Measurements from ENCODE around the gene CD163. TPM values are rescaled to one million over a fixed set of nuclear protein-coding genes. Genes with fewer than 3 reads are reported as not detected.
A peak's percentile ranks its signal among the peaks of the same experiment; 100 is the strongest.
"Not testable (repeated sequence)": the region's sequence is repeated elsewhere in the genome, so short reads cannot be mapped to it uniquely, and the experiment has no call there.

CD163 gene
- polyA plus RNA-seq: 10.4 TPM
- long read RNA-seq, donor 1, full-length matches to known transcripts: 2 of 2 reads
- long read RNA-seq, donor 1, partial matches to known transcripts: 0 of 2 reads
- long read RNA-seq, donor 1, other reads (novel, unspliced or antisense): 0 of 2 reads
- long read RNA-seq, donor 2, partial matches to known transcripts: 0 of 1 reads
- long read RNA-seq, donor 2, other reads (novel, unspliced or antisense): 0 of 1 reads
- long read RNA-seq, donor 3: 0 reads
- long read RNA-seq, donor 4: 0 reads
- long read RNA-seq, donor 5, full-length matches to known transcripts: 5 of 5 reads
- long read RNA-seq, donor 5, partial matches to known transcripts: 0 of 5 reads
- long read RNA-seq, donor 5, other reads (novel, unspliced or antisense): 0 of 5 reads
- long read RNA-seq, donor 6, partial matches to known transcripts: 0 of 1 reads
- long read RNA-seq, donor 6, other reads (novel, unspliced or antisense): 0 of 1 reads
- long read RNA-seq, donor 7: 0 reads
- long read RNA-seq, donor 8: 0 reads
- long read RNA-seq, donor 9: 0 reads
- long read RNA-seq, donor 10, full-length matches to known transcripts: 3 of 3 reads
- long read RNA-seq, donor 10, partial matches to known transcripts: 0 of 3 reads
- long read RNA-seq, donor 10, other reads (novel, unspliced or antisense): 0 of 3 reads
- long read RNA-seq, donor 11: 0 reads

- 93% methylated on average over 2 of the region's 2 CpGs for WGBS (ENCODE audit: insufficient coverage, low lambda C conversion rate)
- no peak for DNase-seq
- H3K27ac ChIP-seq (ENCODE audit: low read length): no peak within 1 kb of the TSS
- H3K4me3 ChIP-seq (ENCODE audit: low read length): no peak within 1 kb of the TSS
- no peaks in the 10 kb centered on the region for H3K36me3 ChIP-seq (ENCODE audit: control insufficient read depth, insufficient read depth, low read length)
- no peaks in the 10 kb centered on the region for H3K27me3 ChIP-seq (ENCODE audit: control insufficient read depth, insufficient read depth, low read length)
- H3K9me3 ChIP-seq (ENCODE audit: control insufficient read depth, low read depth, low read length): no peaks in the 10 kb centered on the region
- no peaks in the 10 kb centered on the region for H3K4me1 ChIP-seq (ENCODE audit: control insufficient read depth, insufficient read depth, low read length)
Measured at GRCh38 chr12:7503686-7504415, at the start of gene CD163. Gene CD163, minus strand, starts transcription at chr12:7503777. Its CDS starts 87 bp downstream, at chr12:7503690.

- Histone ChIP-seq H3K27me3 (ENCODE audit: control insufficient read depth, insufficient read depth, low read length) (no peaks in the 10 kb centered on the region), H3K27ac (ENCODE audit: low read length) (no peak overlapping the region), H3K9me3 (ENCODE audit: control insufficient read depth, low read depth, low read length) (no peaks in the 10 kb centered on the region), H3K4me3 (ENCODE audit: low read length) (no peak overlapping the region), H3K36me3 (ENCODE audit: control insufficient read depth, insufficient read depth, low read length) (no peaks in the 10 kb centered on the region), H3K4me1 (ENCODE audit: control insufficient read depth, insufficient read depth, low read length) (no peaks in the 10 kb centered on the region)
- no peak for DNase-seq
Measured at GRCh38 chr12:7542813-7543212, 39.2 kb upstream of the CD163 start.

- Histone ChIP-seq H3K9me3 (ENCODE audit: control insufficient read depth, low read depth, low read length) (no peaks in the 10 kb centered on the region), H3K36me3 (ENCODE audit: control insufficient read depth, insufficient read depth, low read length) (no peaks in the 10 kb centered on the region), H3K27me3 (ENCODE audit: control insufficient read depth, insufficient read depth, low read length) (no peaks in the 10 kb centered on the region), H3K4me3 (ENCODE audit: low read length) (no peak overlapping the region), H3K4me1 (ENCODE audit: control insufficient read depth, insufficient read depth, low read length) (no peaks in the 10 kb centered on the region), H3K27ac (ENCODE audit: low read length) (no peak overlapping the region)
- WGBS (ENCODE audit: insufficient coverage, low lambda C conversion rate): no CpG with 5 or more reads among the region's 8 CpGs
- no peak for DNase-seq
Measured at GRCh38 chr12:7542046-7542445, 38.5 kb upstream of the CD163 start.

GRCh38 chr12:7514416-7514815 is 10.8 kb upstream of the CD163 start:
- Histone ChIP-seq H3K27ac (ENCODE audit: low read length) (no peak overlapping the region), H3K36me3 (ENCODE audit: control insufficient read depth, insufficient read depth, low read length) (no peaks in the 10 kb centered on the region), H3K4me3 (ENCODE audit: low read length) (no peak overlapping the region), H3K9me3 (ENCODE audit: control insufficient read depth, low read depth, low read length) (no peaks in the 10 kb centered on the region), H3K27me3 (ENCODE audit: control insufficient read depth, insufficient read depth, low read length) (no peaks in the 10 kb centered on the region), H3K4me1 (ENCODE audit: control insufficient read depth, insufficient read depth, low read length) (no peaks in the 10 kb centered on the region)
- 100% methylated on average over 3 of the region's 8 CpGs for WGBS (ENCODE audit: insufficient coverage, low lambda C conversion rate)
- DNase-seq: no peak

- WGBS (ENCODE audit: insufficient coverage, low lambda C conversion rate): no CpG with 5 or more reads among the region's 3 CpGs
- H3K27ac ChIP-seq (ENCODE audit: low read length): no peak overlapping the region
- H3K9me3 ChIP-seq (ENCODE audit: control insufficient read depth, low read depth, low read length): no peaks in the 10 kb centered on the region
- H3K4me3 ChIP-seq (ENCODE audit: low read length): no peak overlapping the region
- no peaks in the 10 kb centered on the region for H3K27me3 ChIP-seq (ENCODE audit: control insufficient read depth, insufficient read depth, low read length)
- peak; percentile 21 to 23 for DNase-seq
- H3K36me3 ChIP-seq (ENCODE audit: control insufficient read depth, insufficient read depth, low read length): no peaks in the 10 kb centered on the region
- H3K4me1 ChIP-seq (ENCODE audit: control insufficient read depth, insufficient read depth, low read length): no peaks in the 10 kb centered on the region
Measured at GRCh38 chr12:7512553-7512952, 9.0 kb upstream of the CD163 start.

- not testable (repeated sequence) for DNase-seq; H3K9me3 ChIP-seq (ENCODE audit: control insufficient read depth, low read depth, low read length); H3K4me1 ChIP-seq (ENCODE audit: control insufficient read depth, insufficient read depth, low read length); H3K27ac ChIP-seq (ENCODE audit: low read length); H3K4me3 ChIP-seq (ENCODE audit: low read length); H3K36me3 ChIP-seq (ENCODE audit: control insufficient read depth, insufficient read depth, low read length); H3K27me3 ChIP-seq (ENCODE audit: control insufficient read depth, insufficient read depth, low read length)
- WGBS (ENCODE audit: insufficient coverage, low lambda C conversion rate): no CpG with 5 or more reads among the region's 14 CpGs
Measured at GRCh38 chr12:7509793-7510470, 6.4 kb upstream of the CD163 start.

GRCh38 chr12:7502612-7503011 is 965 bp downstream of the CD163 start:
- no peaks in the 10 kb centered on the region for H3K36me3 ChIP-seq (ENCODE audit: control insufficient read depth, insufficient read depth, low read length)
- no peaks in the 10 kb centered on the region for H3K27me3 ChIP-seq (ENCODE audit: control insufficient read depth, insufficient read depth, low read length)
- H3K4me3 ChIP-seq (ENCODE audit: low read length): no peak overlapping the region
- H3K9me3 ChIP-seq (ENCODE audit: control insufficient read depth, low read depth, low read length): no peaks in the 10 kb centered on the region
- H3K27ac ChIP-seq (ENCODE audit: low read length): no peak overlapping the region
- no peak for DNase-seq
- WGBS (ENCODE audit: insufficient coverage, low lambda C conversion rate): 82% methylated on average over 2 of the region's 3 CpGs
- H3K4me1 ChIP-seq (ENCODE audit: control insufficient read depth, insufficient read depth, low read length): no peaks in the 10 kb centered on the region

- whole genome bisulfite sequencing (ENCODE audit: insufficient coverage, low lambda C conversion rate): no CpG with 5 or more reads among the region's 6 CpGs
- Histone ChIP-seq H3K4me3 (ENCODE audit: low read length) (no peak overlapping the region), H3K27me3 (ENCODE audit: control insufficient read depth, insufficient read depth, low read length) (no peaks in the 10 kb centered on the region), H3K27ac (ENCODE audit: low read length) (no peak overlapping the region), H3K36me3 (ENCODE audit: control insufficient read depth, insufficient read depth, low read length) (no peaks in the 10 kb centered on the region), H3K9me3 (ENCODE audit: control insufficient read depth, low read depth, low read length) (no peaks in the 10 kb centered on the region), H3K4me1 (ENCODE audit: control insufficient read depth, insufficient read depth, low read length) (no peaks in the 10 kb centered on the region)
- no peak for DNase-seq
Measured at GRCh38 chr12:7501031-7501588, 2.5 kb downstream of the CD163 start.

GRCh38 chr12:7499636-7500035 is 3.9 kb downstream of the CD163 start:
- WGBS (ENCODE audit: insufficient coverage, low lambda C conversion rate): 100% methylated on average over 1 of the region's 1 CpG
- DNase-seq: no peak
- H3K36me3 ChIP-seq (ENCODE audit: control insufficient read depth, insufficient read depth, low read length): no peaks in the 10 kb centered on the region
- no peak overlapping the region for H3K27ac ChIP-seq (ENCODE audit: low read length)
- no peak overlapping the region for H3K4me3 ChIP-seq (ENCODE audit: low read length)
- H3K9me3 ChIP-seq (ENCODE audit: control insufficient read depth, low read depth, low read length): no peaks in the 10 kb centered on the region
- H3K4me1 ChIP-seq (ENCODE audit: control insufficient read depth, insufficient read depth, low read length): no peaks in the 10 kb centered on the region
- no peaks in the 10 kb centered on the region for H3K27me3 ChIP-seq (ENCODE audit: control insufficient read depth, insufficient read depth, low read length)

- Histone ChIP-seq H3K4me3 (ENCODE audit: low read length) (no peak overlapping the region), H3K9me3 (ENCODE audit: control insufficient read depth, low read depth, low read length) (no peaks in the 10 kb centered on the region), H3K27me3 (ENCODE audit: control insufficient read depth, insufficient read depth, low read length) (no peaks in the 10 kb centered on the region), H3K4me1 (ENCODE audit: control insufficient read depth, insufficient read depth, low read length) (no peaks in the 10 kb centered on the region), H3K27ac (ENCODE audit: low read length) (no peak overlapping the region), H3K36me3 (ENCODE audit: control insufficient read depth, insufficient read depth, low read length) (no peaks in the 10 kb centered on the region)
- 33% methylated on average over 1 of the region's 4 CpGs for WGBS (ENCODE audit: insufficient coverage, low lambda C conversion rate)
- DNase-seq: no peak
Measured at GRCh38 chr12:7498809-7499208, 4.8 kb downstream of the CD163 start.

Data from large intestine (tissue), 12 donors.